H9 (cell line): Measurements from ENCODE around the gene NXN. TPM values are rescaled to one million over a fixed set of nuclear protein-coding genes. Genes with fewer than 3 reads are reported as not detected.

Experiments used
- DNase-seq: peaks from one replicate; pipeline ENCODE4 v3.0.0-alpha.2; 2017
- H2AFZ ChIP-seq: one replicate; pipeline ENCODE4 v1.6.1; 2013; ENCODE audit warnings: mild to moderate bottlenecking, low read length, control low read depth, moderate library complexity
- H2AK5ac ChIP-seq: 2 replicates; pipeline ENCODE4 v1.6.1; 2013; ENCODE audit warnings: low read length, control low read depth, mixed read lengths; ENCODE audit not compliant: insufficient read length
- H2BK120ac ChIP-seq: one replicate; pipeline ENCODE4 v1.6.1; 2013; ENCODE audit warnings: low read depth, mild to moderate bottlenecking, low read length, control low read depth, inconsistent platforms; ENCODE audit not compliant: poor library complexity, severe bottlenecking
- H2BK12ac ChIP-seq: 2 replicates; pipeline ENCODE4 v1.6.1; 2013; ENCODE audit warnings: low read length, control low read depth, mixed read lengths, low read depth; ENCODE audit not compliant: insufficient read length
- H2BK15ac ChIP-seq: 2 replicates; pipeline ENCODE4 v1.6.1; 2013; ENCODE audit warnings: low read depth, low read length, control low read depth
- H2BK20ac ChIP-seq: one replicate; pipeline ENCODE4 v1.6.1; 2013; ENCODE audit warnings: low read depth, mild to moderate bottlenecking, low read length, control low read depth, inconsistent platforms; ENCODE audit not compliant: poor library complexity, severe bottlenecking
- H2BK5ac ChIP-seq: 2 replicates; pipeline ENCODE4 v1.6.1; 2013; ENCODE audit warnings: low read length, control low read depth, mixed read lengths; ENCODE audit not compliant: insufficient read length
- H3K14ac ChIP-seq: 2 replicates; pipeline ENCODE4 v1.6.1; 2013; ENCODE audit warnings: low read length, control low read depth; ENCODE audit not compliant: insufficient read depth
- H3K18ac ChIP-seq: 2 replicates; pipeline ENCODE4 v1.6.1; 2013; ENCODE audit warnings: low read depth, mild to moderate bottlenecking, mixed read lengths, low read length, control low read depth; ENCODE audit not compliant: insufficient read length
- H3K23ac ChIP-seq: 2 replicates; pipeline ENCODE4 v1.6.1; 2013; ENCODE audit warnings: low read length, control low read depth, mixed read lengths, low read depth; ENCODE audit not compliant: insufficient read length
- H3K23me2 ChIP-seq: 2 replicates; pipeline ENCODE4 v1.6.1; 2013; ENCODE audit warnings: low read depth, mild to moderate bottlenecking, mixed read lengths, low read length, control low read depth; ENCODE audit not compliant: insufficient read length, poor library complexity, severe bottlenecking
- H3K27ac ChIP-seq: 2 replicates; pipeline ENCODE4 v1.5.1; 2013; ENCODE audit warnings: low read length, control low read depth, mixed read lengths, low read depth; ENCODE audit not compliant: insufficient read length
- H3K27me3 ChIP-seq: 2 replicates; pipeline ENCODE4 v1.6.1; 2013; ENCODE audit warnings: low read length, control low read depth, inconsistent platforms; ENCODE audit not compliant: insufficient read depth
- H3K4ac ChIP-seq: 2 replicates; pipeline ENCODE4 v1.6.1; 2013; ENCODE audit warnings: low read depth, mild to moderate bottlenecking, control low read depth, inconsistent platforms, low read length, moderate library complexity
- H3K4me1 ChIP-seq: 2 replicates; pipeline ENCODE4 v1.6.1; 2013; ENCODE audit warnings: low read length, control low read depth, inconsistent platforms; ENCODE audit not compliant: insufficient read depth
- H3K4me2 ChIP-seq: 2 replicates; pipeline ENCODE4 v1.6.1; 2013; ENCODE audit warnings: low read length, control low read depth, mixed read lengths; ENCODE audit not compliant: insufficient read length, insufficient read depth
- H3K56ac ChIP-seq: 2 replicates; pipeline ENCODE4 v1.6.1; 2013; ENCODE audit warnings: low read depth, mild to moderate bottlenecking, mixed read lengths, low read length, control low read depth; ENCODE audit not compliant: insufficient read length
- H3K79me1 ChIP-seq: 2 replicates; pipeline ENCODE4 v1.6.1; 2013; ENCODE audit warnings: low read depth, mild to moderate bottlenecking, moderate library complexity, low read length, control low read depth, inconsistent platforms; ENCODE audit not compliant: insufficient read depth, poor library complexity, severe bottlenecking
- H3K79me2 ChIP-seq: 2 replicates; pipeline ENCODE4 v1.6.1; 2013; ENCODE audit warnings: low read length, control low read depth, inconsistent platforms; ENCODE audit not compliant: insufficient read depth
- H3K9ac ChIP-seq: 2 replicates; pipeline ENCODE4 v1.6.1; 2013; ENCODE audit warnings: low read length, control low read depth, mixed read lengths; ENCODE audit not compliant: insufficient read length; ENCODE audit errors: extremely low read depth
- H3K9me3 ChIP-seq: one replicate; pipeline ENCODE4 v1.6.1; 2013; ENCODE audit warnings: low read depth, low read length, inconsistent platforms; ENCODE audit not compliant: control insufficient read depth
- H3T11ph ChIP-seq: one replicate; pipeline ENCODE4 v1.6.1; 2013; ENCODE audit warnings: mild to moderate bottlenecking, low read length, control low read depth, inconsistent platforms
- H4K20me1 ChIP-seq: one replicate; pipeline ENCODE4 v1.6.1; 2013; ENCODE audit not compliant: control insufficient read depth, insufficient read length, insufficient read depth
- H4K5ac ChIP-seq: 2 replicates; pipeline ENCODE4 v1.6.1; 2013; ENCODE audit warnings: low read depth, mild to moderate bottlenecking, mixed read lengths, low read length, control low read depth; ENCODE audit not compliant: insufficient read length
- H4K8ac ChIP-seq: replicated peaks from 2 replicates; pipeline ENCODE4 v1.6.1; 2013; ENCODE audit warnings: low read length, control low read depth, mixed read lengths, low read depth; ENCODE audit not compliant: insufficient read length
- H4K91ac ChIP-seq: 2 replicates; pipeline ENCODE4 v1.6.1; 2013; ENCODE audit warnings: low read depth, mild to moderate bottlenecking, moderate library complexity, mixed read lengths, low read length, control low read depth; ENCODE audit not compliant: insufficient read length
- H3K27ac Mint-ChIP-seq, 3 experiments: 2 replicates in 2 of 3; 3 replicates in 1 of 3; pipeline ENCODE4 v1.8.0; 2020 to 2021; ENCODE audit warnings: mixed read lengths in 3 of 3, mild to moderate bottlenecking in 1 of 3, moderate library complexity in 1 of 3
- H3K27me3 Mint-ChIP-seq: 2 replicates; pipeline ENCODE4 v1.8.0; 2021; ENCODE audit warnings: low read depth, mild to moderate bottlenecking, moderate library complexity, mixed read lengths
- H3K36me3 Mint-ChIP-seq, 3 experiments: 2 replicates in 2 of 3; 3 replicates in 1 of 3; pipeline ENCODE4 v1.8.0; 2020 to 2021; ENCODE audit warnings: low read depth in 3 of 3, mixed read lengths in 3 of 3; ENCODE audit not compliant: insufficient read depth in 1 of 3
- H3K4me1 Mint-ChIP-seq, 2 experiments: 2 replicates each; pipeline ENCODE4 v1.8.0; 2020; ENCODE audit warnings: mixed read lengths in 2 of 2
- H3K4me3 Mint-ChIP-seq, 2 experiments: 2 replicates in 1 of 2; 3 replicates in 1 of 2; pipeline ENCODE4 v1.8.0; 2020 to 2021; ENCODE audit warnings: mild to moderate bottlenecking in 2 of 2, mixed read lengths in 2 of 2, moderate library complexity in 1 of 2
- H3K9me3 Mint-ChIP-seq, 2 experiments: 2 replicates in 1 of 2; 3 replicates in 1 of 2; pipeline ENCODE4 v1.8.0; 2020; ENCODE audit warnings: mild to moderate bottlenecking in 2 of 2, mixed read lengths in 2 of 2, moderate library complexity in 1 of 2
- CTCF ChIP-seq: fragments of 200-600 bp; sonication (generic); conservative IDR thresholded peaks from 3 replicates; pipeline ENCODE4 v1.8.0; 2021; ENCODE audit warnings: antibody characterized with exemption, mild to moderate bottlenecking
- WGBS: extraction: QIAGEN DNeasy Blood & Tissue Kit; methylation state at CpG from one replicate; pipeline ENCODE4 v1.1.7; 2013; ENCODE audit warnings: missing lambda C conversion rate, low lambda C conversion rate, mixed read lengths; ENCODE audit not compliant: insufficient read length; ENCODE audit errors: extremely low coverage; 5-methylcytosine and 5-hydroxymethylcytosine counted together
- total RNA-seq: library from RNA; stranded (reverse); gene quantifications from 2 replicates; pipeline ENCODE4 v1.2.1, GENCODE V29; 2021

NXN gene
- total RNA-seq, 1 experiment from 2014 or later, result 93.6 TPM

GRCh38 chr17:977166-977565, 2.4 kb downstream of the NXN start:
- H3K4me1 ChIP-seq, result peaks cover 11% of the 10 kb centered on the region
- H3K27ac Mint-ChIP-seq, result peak overlapping the region; percentile 55 to 68 (median 65); a peak in 1 of 7 replicates
- H3K56ac ChIP-seq, result no peak overlapping the region
- TF ChIP-seq CTCF, result no peak
- H2AFZ ChIP-seq, result no peak overlapping the region
- no peak overlapping the region for H3K4ac ChIP-seq
- peaks cover 47 to 48% of the 10 kb centered on the region in 2 experiments for H3K4me1 Mint-ChIP-seq
- H3K36me3 Mint-ChIP-seq, result peaks cover 4 to 11% (median 10%) of the 10 kb centered on the region in 3 experiments; a peak in 6 of 7 replicates
- no peak overlapping the region for H3T11ph ChIP-seq
- no peak overlapping the region for H2BK15ac ChIP-seq
- no peak overlapping the region for H3K18ac ChIP-seq
- H2BK5ac ChIP-seq, result no peak overlapping the region
- no peak overlapping the region for H4K8ac ChIP-seq
- no peaks in the 10 kb centered on the region for H3K27me3 Mint-ChIP-seq
- no peak overlapping the region for H2BK12ac ChIP-seq
- H3K9me3 Mint-ChIP-seq, result no peaks in the 10 kb centered on the region; a peak in 1 of 5 replicates
- H3K9ac ChIP-seq, result no peak overlapping the region
- H4K20me1 ChIP-seq, result no peaks in the 10 kb centered on the region
- peak overlapping the region; percentile 79 to 93 for H3K4me3 Mint-ChIP-seq
- no peak overlapping the region for H2BK120ac ChIP-seq
- peaks cover 18% of the 10 kb centered on the region for H3K23me2 ChIP-seq
- no peak overlapping the region for H3K27ac ChIP-seq
- no peak overlapping the region for H3K14ac ChIP-seq
- H3K79me1 ChIP-seq, result no peaks in the 10 kb centered on the region
- H2AK5ac ChIP-seq, result no peak overlapping the region
- no peak overlapping the region for H2BK20ac ChIP-seq
- no peaks in the 10 kb centered on the region for H3K27me3 ChIP-seq
- no peak overlapping the region for H4K91ac ChIP-seq
- no CpG with 5 or more reads among the region's 6 CpGs for WGBS
- H3K23ac ChIP-seq, result no peak overlapping the region
- DNase-seq, result no peak
- H3K4me2 ChIP-seq, result peak overlapping the region; percentile 83
- H3K9me3 ChIP-seq, result no peaks in the 10 kb centered on the region
- peaks cover 29% of the 10 kb centered on the region for H3K79me2 ChIP-seq
- no peak overlapping the region for H4K5ac ChIP-seq
